Urothelium cell line (cell line): Measurements from ENCODE around the gene GRK5.

Experiments
- DNase-seq: peaks from one replicate; pipeline ENCODE4 v3.0.0; 2011; ENCODE audit warnings: low spot score, mixed read lengths
- FAIRE-seq: peaks from 2 replicates; lab custom pipeline; 2011; peaks lifted over from hg19 to GRCh38; lab: Jason Lieb, UNC

The GRK5 gene

GRCh38 chr10:119353421-119353820 lies 146.1 kb downstream of the GRK5 start:
- DNase-seq, result no peak
- no peak for FAIRE-seq

- no peak for FAIRE-seq
These were observed 148.6 kb downstream of the GRK5 start for GRCh38 chr10:119355930-119356329.

GRCh38 chr10:119357412-119358151 lies 150.2 kb downstream of the GRK5 start:
- peak; percentile 9 for FAIRE-seq
- DNase-seq, result no peak

More at GRCh38 chr10:119355930-119356329, 148.6 kb downstream of the GRK5 start:
- DNase-seq, result no peak

- DNase-seq (no peak), FAIRE-seq (no peak)
These were observed 150.8 kb downstream of the GRK5 start for GRCh38 chr10:119358152-119358512.

- FAIRE-seq (no peak), DNase-seq (no peak)
These were observed 151.2 kb downstream of the GRK5 start for GRCh38 chr10:119358567-119358966.

GRCh38 chr10:119359025-119359424 lies 151.7 kb downstream of the GRK5 start:
- no peak for FAIRE-seq
- DNase-seq, result no peak

- DNase-seq (no peak), FAIRE-seq (no peak)
These were observed 153.0 kb downstream of the GRK5 start for GRCh38 chr10:119360181-119360921.

GRCh38 chr10:119361037-119361436 lies 153.7 kb downstream of the GRK5 start:
- no peak for FAIRE-seq

GRCh38 chr10:119362122-119362521 lies 154.8 kb downstream of the GRK5 start:
- FAIRE-seq, result no peak
- DNase-seq, result no peak

More at GRCh38 chr10:119361037-119361436, 153.7 kb downstream of the GRK5 start:
- no peak for DNase-seq

GRCh38 chr10:119364645-119365600 lies 157.6 kb downstream of the GRK5 start:
- no peak for DNase-seq
- FAIRE-seq, result no peak

- FAIRE-seq (no peak), DNase-seq (no peak)
These were observed 158.6 kb downstream of the GRK5 start for GRCh38 chr10:119365773-119366599.

GRCh38 chr10:119367841-119368549 lies 160.6 kb downstream of the GRK5 start:
- DNase-seq, result no peak
- no peak for FAIRE-seq

- DNase-seq (no peak), FAIRE-seq (no peak)
These were observed 161.2 kb downstream of the GRK5 start for GRCh38 chr10:119368581-119368980.

- FAIRE-seq, result no peak
These were observed 161.9 kb downstream of the GRK5 start for GRCh38 chr10:119368991-119369869.

GRCh38 chr10:119370111-119370741 lies 162.9 kb downstream of the GRK5 start:
- FAIRE-seq, result no peak
- no peak for DNase-seq

More at GRCh38 chr10:119368991-119369869, 161.9 kb downstream of the GRK5 start:
- no peak for DNase-seq

GRCh38 chr10:119370972-119371703 lies 163.8 kb downstream of the GRK5 start:
- DNase-seq, result no peak
- FAIRE-seq, result no peak
